OCI-LY1 (cell line): Measurements from ENCODE around the gene F2R.

Source experiments
- CTCF ChIP-seq: fragments of 200-600 bp; sonication (generic), shearing (Covaris generic); IDR thresholded peaks from 2 replicates; pipeline ENCODE4 v1.5.1; 2017; ENCODE audit warnings: mild to moderate bottlenecking, antibody characterized with exemption, low read length, moderate library complexity, mixed read lengths
- EZH2 ChIP-seq: fragments of 200-600 bp; sonication (generic), shearing (Covaris generic); IDR thresholded peaks from 2 replicates; pipeline ENCODE4 v1.8.0; 2017; ENCODE audit warnings: borderline replicate concordance, mixed run types, mild to moderate bottlenecking, antibody characterized with exemption, low read length, moderate library complexity, mixed read lengths

- TF ChIP-seq CTCF, result no peak
- no peak for TF ChIP-seq EZH2
Measured at GRCh38 chr5:76669245-76669644, 46.7 kb upstream of the F2R start.
